H9 (cell line): Measurements from ENCODE around the gene HCCS. TPM values are rescaled to one million over a fixed set of nuclear protein-coding genes. Genes with fewer than 3 reads are reported as not detected.

Experiments used
- DNase-seq: peaks from one replicate; pipeline ENCODE4 v3.0.0-alpha.2; 2017
- H2AFZ ChIP-seq: one replicate; pipeline ENCODE4 v1.6.1; 2013; ENCODE audit warnings: mild to moderate bottlenecking, low read length, control low read depth, moderate library complexity
- H2AK5ac ChIP-seq: 2 replicates; pipeline ENCODE4 v1.6.1; 2013; ENCODE audit warnings: low read length, control low read depth, mixed read lengths; ENCODE audit not compliant: insufficient read length
- H2BK120ac ChIP-seq: one replicate; pipeline ENCODE4 v1.6.1; 2013; ENCODE audit warnings: low read depth, mild to moderate bottlenecking, low read length, control low read depth, inconsistent platforms; ENCODE audit not compliant: poor library complexity, severe bottlenecking
- H2BK12ac ChIP-seq: 2 replicates; pipeline ENCODE4 v1.6.1; 2013; ENCODE audit warnings: low read length, control low read depth, mixed read lengths, low read depth; ENCODE audit not compliant: insufficient read length
- H2BK15ac ChIP-seq: 2 replicates; pipeline ENCODE4 v1.6.1; 2013; ENCODE audit warnings: low read depth, low read length, control low read depth
- H2BK20ac ChIP-seq: one replicate; pipeline ENCODE4 v1.6.1; 2013; ENCODE audit warnings: low read depth, mild to moderate bottlenecking, low read length, control low read depth, inconsistent platforms; ENCODE audit not compliant: poor library complexity, severe bottlenecking
- H2BK5ac ChIP-seq: 2 replicates; pipeline ENCODE4 v1.6.1; 2013; ENCODE audit warnings: low read length, control low read depth, mixed read lengths; ENCODE audit not compliant: insufficient read length
- H3K14ac ChIP-seq: 2 replicates; pipeline ENCODE4 v1.6.1; 2013; ENCODE audit warnings: low read length, control low read depth; ENCODE audit not compliant: insufficient read depth
- H3K18ac ChIP-seq: 2 replicates; pipeline ENCODE4 v1.6.1; 2013; ENCODE audit warnings: low read depth, mild to moderate bottlenecking, mixed read lengths, low read length, control low read depth; ENCODE audit not compliant: insufficient read length
- H3K23ac ChIP-seq: 2 replicates; pipeline ENCODE4 v1.6.1; 2013; ENCODE audit warnings: low read length, control low read depth, mixed read lengths, low read depth; ENCODE audit not compliant: insufficient read length
- H3K23me2 ChIP-seq: 2 replicates; pipeline ENCODE4 v1.6.1; 2013; ENCODE audit warnings: low read depth, mild to moderate bottlenecking, mixed read lengths, low read length, control low read depth; ENCODE audit not compliant: insufficient read length, poor library complexity, severe bottlenecking
- H3K27ac ChIP-seq: 2 replicates; pipeline ENCODE4 v1.5.1; 2013; ENCODE audit warnings: low read length, control low read depth, mixed read lengths, low read depth; ENCODE audit not compliant: insufficient read length
- H3K27me3 ChIP-seq: 2 replicates; pipeline ENCODE4 v1.6.1; 2013; ENCODE audit warnings: low read length, control low read depth, inconsistent platforms; ENCODE audit not compliant: insufficient read depth
- H3K4ac ChIP-seq: 2 replicates; pipeline ENCODE4 v1.6.1; 2013; ENCODE audit warnings: low read depth, mild to moderate bottlenecking, control low read depth, inconsistent platforms, low read length, moderate library complexity
- H3K4me1 ChIP-seq: 2 replicates; pipeline ENCODE4 v1.6.1; 2013; ENCODE audit warnings: low read length, control low read depth, inconsistent platforms; ENCODE audit not compliant: insufficient read depth
- H3K4me2 ChIP-seq: 2 replicates; pipeline ENCODE4 v1.6.1; 2013; ENCODE audit warnings: low read length, control low read depth, mixed read lengths; ENCODE audit not compliant: insufficient read length, insufficient read depth
- H3K56ac ChIP-seq: 2 replicates; pipeline ENCODE4 v1.6.1; 2013; ENCODE audit warnings: low read depth, mild to moderate bottlenecking, mixed read lengths, low read length, control low read depth; ENCODE audit not compliant: insufficient read length
- H3K79me1 ChIP-seq: 2 replicates; pipeline ENCODE4 v1.6.1; 2013; ENCODE audit warnings: low read depth, mild to moderate bottlenecking, moderate library complexity, low read length, control low read depth, inconsistent platforms; ENCODE audit not compliant: insufficient read depth, poor library complexity, severe bottlenecking
- H3K79me2 ChIP-seq: 2 replicates; pipeline ENCODE4 v1.6.1; 2013; ENCODE audit warnings: low read length, control low read depth, inconsistent platforms; ENCODE audit not compliant: insufficient read depth
- H3K9ac ChIP-seq: 2 replicates; pipeline ENCODE4 v1.6.1; 2013; ENCODE audit warnings: low read length, control low read depth, mixed read lengths; ENCODE audit not compliant: insufficient read length; ENCODE audit errors: extremely low read depth
- H3K9me3 ChIP-seq: one replicate; pipeline ENCODE4 v1.6.1; 2013; ENCODE audit warnings: low read depth, low read length, inconsistent platforms; ENCODE audit not compliant: control insufficient read depth
- H3T11ph ChIP-seq: one replicate; pipeline ENCODE4 v1.6.1; 2013; ENCODE audit warnings: mild to moderate bottlenecking, low read length, control low read depth, inconsistent platforms
- H4K20me1 ChIP-seq: one replicate; pipeline ENCODE4 v1.6.1; 2013; ENCODE audit not compliant: control insufficient read depth, insufficient read length, insufficient read depth
- H4K5ac ChIP-seq: 2 replicates; pipeline ENCODE4 v1.6.1; 2013; ENCODE audit warnings: low read depth, mild to moderate bottlenecking, mixed read lengths, low read length, control low read depth; ENCODE audit not compliant: insufficient read length
- H4K8ac ChIP-seq: replicated peaks from 2 replicates; pipeline ENCODE4 v1.6.1; 2013; ENCODE audit warnings: low read length, control low read depth, mixed read lengths, low read depth; ENCODE audit not compliant: insufficient read length
- H4K91ac ChIP-seq: 2 replicates; pipeline ENCODE4 v1.6.1; 2013; ENCODE audit warnings: low read depth, mild to moderate bottlenecking, moderate library complexity, mixed read lengths, low read length, control low read depth; ENCODE audit not compliant: insufficient read length
- H3K27ac Mint-ChIP-seq, 3 experiments: 2 replicates in 2 of 3; 3 replicates in 1 of 3; pipeline ENCODE4 v1.8.0; 2020 to 2021; ENCODE audit warnings: mixed read lengths in 3 of 3, mild to moderate bottlenecking in 1 of 3, moderate library complexity in 1 of 3
- H3K27me3 Mint-ChIP-seq: 2 replicates; pipeline ENCODE4 v1.8.0; 2021; ENCODE audit warnings: low read depth, mild to moderate bottlenecking, moderate library complexity, mixed read lengths
- H3K36me3 Mint-ChIP-seq, 3 experiments: 2 replicates in 2 of 3; 3 replicates in 1 of 3; pipeline ENCODE4 v1.8.0; 2020 to 2021; ENCODE audit warnings: low read depth in 3 of 3, mixed read lengths in 3 of 3; ENCODE audit not compliant: insufficient read depth in 1 of 3
- H3K4me1 Mint-ChIP-seq, 2 experiments: 2 replicates each; pipeline ENCODE4 v1.8.0; 2020; ENCODE audit warnings: mixed read lengths in 2 of 2
- H3K4me3 Mint-ChIP-seq, 2 experiments: 2 replicates in 1 of 2; 3 replicates in 1 of 2; pipeline ENCODE4 v1.8.0; 2020 to 2021; ENCODE audit warnings: mild to moderate bottlenecking in 2 of 2, mixed read lengths in 2 of 2, moderate library complexity in 1 of 2
- H3K9me3 Mint-ChIP-seq, 2 experiments: 2 replicates in 1 of 2; 3 replicates in 1 of 2; pipeline ENCODE4 v1.8.0; 2020; ENCODE audit warnings: mild to moderate bottlenecking in 2 of 2, mixed read lengths in 2 of 2, moderate library complexity in 1 of 2
- CTCF ChIP-seq: fragments of 200-600 bp; sonication (generic); conservative IDR thresholded peaks from 3 replicates; pipeline ENCODE4 v1.8.0; 2021; ENCODE audit warnings: antibody characterized with exemption, mild to moderate bottlenecking
- WGBS: extraction: QIAGEN DNeasy Blood & Tissue Kit; methylation state at CpG from one replicate; pipeline ENCODE4 v1.1.7; 2013; ENCODE audit warnings: missing lambda C conversion rate, low lambda C conversion rate, mixed read lengths; ENCODE audit not compliant: insufficient read length; ENCODE audit errors: extremely low coverage; 5-methylcytosine and 5-hydroxymethylcytosine counted together
- total RNA-seq: library from RNA; stranded (reverse); gene quantifications from 2 replicates; pipeline ENCODE4 v1.2.1, GENCODE V29; 2021

Gene HCCS
- total RNA-seq, 1 experiment from 2014 or later: 39.2 TPM

GRCh38 chrX:11100281-11101035, 10.7 kb upstream of the HCCS start:
- no peak overlapping the region for H3K56ac ChIP-seq
- no peak overlapping the region for H2BK12ac ChIP-seq
- peaks cover 0 to 2% (median 0%) of the 10 kb centered on the region in 3 experiments; a peak in 1 of 7 replicates for H3K36me3 Mint-ChIP-seq
- no peaks in the 10 kb centered on the region for H4K20me1 ChIP-seq
- no peak overlapping the region for H3T11ph ChIP-seq
- H3K27ac Mint-ChIP-seq: no peak overlapping the region
- no CpG with 5 or more reads among the region's 10 CpGs for WGBS
- no peak overlapping the region for H3K4me2 ChIP-seq
- TF ChIP-seq CTCF: peak; percentile 65
- no peak overlapping the region for H2AK5ac ChIP-seq
- no peak overlapping the region for H3K14ac ChIP-seq
- H2AFZ ChIP-seq: no peak overlapping the region
- H4K8ac ChIP-seq: no peak overlapping the region
- no peak overlapping the region for H2BK5ac ChIP-seq
- no peak overlapping the region for H3K4ac ChIP-seq
- no peaks in the 10 kb centered on the region for H3K27me3 ChIP-seq
- H3K4me3 Mint-ChIP-seq: no peak overlapping the region
- no peak overlapping the region for H3K23ac ChIP-seq
- peaks cover 8 to 12% of the 10 kb centered on the region in 2 experiments; a peak in 2 of 4 replicates for H3K4me1 Mint-ChIP-seq
- H3K9me3 Mint-ChIP-seq: peaks cover 49 to 64% of the 10 kb centered on the region in 2 experiments
- no peaks in the 10 kb centered on the region for H3K79me2 ChIP-seq
- H2BK120ac ChIP-seq: no peak overlapping the region
- H4K91ac ChIP-seq: no peak overlapping the region
- H3K18ac ChIP-seq: no peak overlapping the region
- no peaks in the 10 kb centered on the region for H3K9me3 ChIP-seq
- H2BK20ac ChIP-seq: no peak overlapping the region
- no peaks in the 10 kb centered on the region for H3K23me2 ChIP-seq
- no peak overlapping the region for H3K27ac ChIP-seq
- no peak overlapping the region for H2BK15ac ChIP-seq
- H3K27me3 Mint-ChIP-seq: no peaks in the 10 kb centered on the region
- no peaks in the 10 kb centered on the region for H3K79me1 ChIP-seq
- H3K4me1 ChIP-seq: peaks cover 3% of the 10 kb centered on the region; the same call in 1 of the 2 replicates
- no peak overlapping the region for H3K9ac ChIP-seq
- peak; percentile 30 for DNase-seq
- H4K5ac ChIP-seq: no peak overlapping the region
